HK-2 (cell line): ENCODE measurements around the gene TPX2.

Source experiments
- DNase-seq: peaks from one replicate; pipeline ENCODE4 v3.0.0-alpha.2; 2018; ENCODE audit not compliant: unreplicated experiment

TPX2 gene

GRCh38 chr20:31706607-31707257 lies 32.4 kb upstream of the TPX2 start:
- DNase-seq: no peak

GRCh38 chr20:31707258-31707615 lies 31.9 kb upstream of the TPX2 start:
- no peak for DNase-seq

DNA sequence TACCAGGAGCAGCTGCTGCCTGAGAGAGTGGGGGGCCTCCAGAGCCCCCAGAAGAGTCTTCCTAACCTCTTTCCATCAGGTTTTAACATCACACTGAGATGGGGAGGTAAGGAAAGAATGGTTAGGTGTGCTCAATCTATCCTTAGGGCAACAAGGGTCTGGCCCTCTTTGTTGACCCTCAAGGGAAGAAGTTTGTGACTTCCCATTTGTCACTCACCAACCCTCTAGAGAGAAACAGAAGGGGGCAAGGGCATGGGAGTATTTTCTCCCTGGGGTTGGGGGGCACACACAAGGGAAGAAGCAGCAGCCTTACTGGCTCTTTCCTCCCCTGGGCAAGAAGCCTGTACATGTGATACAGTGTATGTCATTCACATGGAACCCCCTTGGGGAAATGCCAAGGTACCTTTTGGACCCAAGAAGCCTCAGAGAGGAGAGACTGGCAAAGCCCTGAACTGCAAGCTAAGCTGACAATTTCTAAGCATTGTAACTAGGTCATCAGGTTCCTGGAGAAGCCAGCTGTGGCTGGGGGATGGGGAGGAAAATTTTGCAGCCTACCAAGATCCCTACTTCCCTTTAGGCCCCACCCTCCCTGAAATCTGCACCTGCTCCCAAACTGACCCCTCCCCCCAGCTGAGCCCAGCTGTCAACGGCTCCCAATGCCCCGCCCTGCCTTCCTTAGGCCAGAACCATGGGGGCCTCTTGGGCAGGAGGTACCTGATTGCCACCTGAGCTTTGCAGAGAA lies 30.9 kb upstream of the TPX2 start:
- DNase-seq: peak; percentile 4

GRCh38 chr20:31708736-31709534 lies 30.2 kb upstream of the TPX2 start:
- DNase-seq: peak; percentile 1

DNA sequence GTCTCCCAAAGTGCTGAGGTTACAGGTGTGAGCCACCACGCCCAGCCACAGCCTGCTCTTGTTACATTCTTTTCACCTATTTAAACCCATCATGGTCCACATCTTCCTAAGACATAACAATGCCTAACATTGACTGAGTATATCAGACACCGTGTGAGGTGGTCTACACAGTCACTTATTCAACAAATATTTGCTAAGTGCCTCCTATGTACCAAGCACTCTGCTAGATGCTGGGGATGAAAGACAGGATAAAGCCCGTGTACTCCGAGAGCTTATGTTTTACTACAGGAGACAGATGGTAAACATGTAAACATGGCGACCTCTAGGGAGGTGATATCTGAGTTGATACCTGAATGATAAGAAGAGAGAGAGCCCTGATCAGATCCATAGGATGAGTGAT lies 29.2 kb upstream of the TPX2 start:
- no peak for DNase-seq

GRCh38 chr20:31710423-31711108 lies 28.5 kb upstream of the TPX2 start:
- no peak for DNase-seq

DNA sequence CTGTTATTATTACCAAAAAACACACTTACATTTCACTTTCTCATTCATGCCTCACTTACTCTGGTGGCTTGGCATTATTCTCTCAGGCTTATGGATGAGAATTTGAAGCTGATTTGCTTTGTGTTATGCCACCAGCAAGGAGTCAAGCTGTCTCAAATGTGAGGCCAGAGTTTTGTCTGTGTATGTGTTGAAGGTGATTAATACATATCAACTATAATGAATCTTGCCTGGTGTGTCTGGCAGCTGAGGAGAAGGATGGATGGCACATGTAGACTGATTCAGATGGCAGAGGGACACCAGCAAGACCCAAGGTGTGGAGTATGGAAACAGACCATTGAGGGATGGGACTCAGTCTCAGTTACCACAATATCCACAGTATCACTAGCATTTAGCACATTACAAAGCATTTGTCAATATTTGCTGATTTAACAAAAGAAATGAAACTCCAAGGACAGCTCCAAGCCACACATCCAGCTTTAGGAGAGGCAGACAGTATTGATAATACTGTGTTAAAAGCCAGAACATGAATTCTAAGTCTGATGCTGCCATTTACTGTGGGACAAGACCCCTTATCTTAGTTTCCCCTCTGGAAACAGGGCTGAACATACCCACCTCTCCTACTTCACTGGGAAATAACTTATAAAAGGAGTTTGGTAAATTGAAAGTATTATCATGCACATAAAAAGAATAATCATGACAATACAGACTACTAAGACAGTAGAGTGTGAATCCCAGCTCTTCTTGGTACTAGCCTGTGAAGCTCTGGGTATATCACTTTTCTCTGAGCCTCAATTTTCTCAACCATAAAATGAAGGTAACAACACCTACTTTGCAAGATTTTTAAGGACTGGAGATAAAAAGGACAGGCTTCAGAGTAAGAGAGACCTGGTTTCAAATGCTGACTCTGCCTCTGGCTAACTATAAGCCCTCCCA lies 27.6 kb upstream of the TPX2 start:
- DNase-seq: no peak

DNA sequence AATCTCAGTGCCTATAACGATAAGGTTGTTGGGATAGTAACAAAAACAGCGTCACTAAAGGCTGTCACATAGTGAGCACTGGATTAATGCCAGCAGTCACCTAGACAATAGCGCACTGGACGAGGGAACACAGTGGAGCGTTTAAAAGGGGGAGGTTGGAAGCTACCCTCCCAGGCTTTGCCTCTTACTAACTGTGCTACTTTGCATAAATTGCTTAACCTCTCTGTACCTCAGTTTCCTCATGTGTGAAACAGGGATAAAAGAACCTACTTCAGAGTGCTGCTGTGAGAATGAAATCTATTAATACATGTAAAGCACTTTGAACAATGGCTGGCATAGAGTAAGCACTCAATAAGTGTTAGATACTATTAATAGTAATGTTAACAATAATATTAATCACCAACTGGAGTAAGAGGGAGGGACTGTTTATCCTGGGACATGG lies 27.0 kb upstream of the TPX2 start:
- no peak for DNase-seq

DNA sequence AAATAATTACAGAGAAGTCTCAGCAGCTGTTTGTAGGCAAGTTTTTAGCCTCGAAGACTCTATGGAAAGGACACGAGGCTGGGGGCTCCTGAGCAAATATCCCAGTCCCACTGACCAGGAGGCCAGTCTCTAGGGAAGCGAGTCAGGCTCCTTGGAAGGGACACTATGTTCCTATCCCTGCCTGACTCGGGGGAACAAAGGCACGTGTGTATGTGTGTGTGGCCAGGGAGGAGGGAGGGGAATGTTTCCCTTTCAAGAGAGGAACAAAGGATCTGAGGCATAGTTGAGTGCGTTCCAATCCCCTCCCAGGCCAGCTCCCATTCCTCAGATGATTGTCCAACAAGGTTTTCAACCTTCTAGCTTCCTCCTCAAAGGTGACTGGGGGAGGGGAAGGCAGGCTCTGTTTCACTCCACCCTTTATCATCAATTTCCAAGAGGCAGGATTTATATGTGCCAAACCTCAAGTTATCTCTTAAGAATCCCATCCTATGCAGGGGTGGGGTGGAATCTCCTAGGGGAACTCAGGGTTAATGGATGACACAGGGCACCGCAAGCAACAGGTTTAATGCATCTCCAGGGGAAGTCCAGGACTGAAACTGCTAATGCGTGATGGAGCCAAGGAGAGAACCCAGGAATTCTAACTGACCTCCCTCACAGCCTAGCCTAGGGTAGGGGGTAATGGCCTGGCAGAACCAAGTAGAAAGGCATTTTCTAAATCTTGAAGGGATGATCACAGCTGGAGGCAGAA lies 26.4 kb upstream of the TPX2 start:
- DNase-seq: peak; percentile 91

DNA sequence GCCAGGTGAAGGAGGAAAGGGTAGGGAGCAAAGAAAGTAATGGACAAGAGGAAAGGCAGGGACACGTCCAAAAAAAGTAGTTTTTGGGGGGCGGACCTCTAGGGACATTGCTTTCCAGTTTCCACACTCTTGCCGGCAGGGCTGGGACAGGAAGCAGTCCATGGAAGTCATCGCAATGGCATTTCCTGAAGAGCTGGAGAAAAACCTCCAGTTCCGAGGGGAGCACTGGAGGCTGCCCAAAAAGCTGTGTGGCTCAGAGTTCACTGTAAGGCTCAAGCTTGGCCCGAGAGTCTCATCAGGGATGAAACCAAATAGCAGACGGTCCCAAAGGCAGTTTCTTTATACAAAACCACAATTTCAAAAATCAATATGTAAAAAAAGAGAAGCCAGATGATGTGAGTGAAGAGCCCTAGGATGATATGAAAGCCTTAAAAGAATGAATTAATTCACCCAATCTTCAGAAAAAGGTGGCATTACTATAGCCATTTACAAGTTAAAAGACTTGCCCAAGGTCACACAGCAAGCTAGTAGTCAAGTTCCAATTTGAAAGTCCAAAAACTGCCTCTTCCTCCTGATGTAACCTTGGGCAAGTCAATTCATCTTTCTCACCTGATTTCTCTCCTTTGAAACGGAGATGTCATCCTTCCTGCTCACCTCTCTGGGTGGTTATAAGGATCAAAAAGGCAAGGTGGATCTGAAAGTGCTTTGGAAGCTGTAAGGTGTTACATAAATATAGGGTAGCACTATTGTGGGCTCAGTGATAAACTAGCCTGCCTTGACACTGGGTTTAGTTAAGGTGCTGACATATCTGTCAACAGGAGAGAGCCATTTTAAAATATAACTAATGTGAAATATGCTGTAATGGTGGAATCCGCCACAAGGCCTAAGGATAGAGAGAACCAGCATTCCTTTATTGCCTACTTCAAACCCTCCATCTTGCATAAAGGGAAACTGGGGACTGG lies 25.5 kb upstream of the TPX2 start:
- peak; percentile 88 for DNase-seq

DNA sequence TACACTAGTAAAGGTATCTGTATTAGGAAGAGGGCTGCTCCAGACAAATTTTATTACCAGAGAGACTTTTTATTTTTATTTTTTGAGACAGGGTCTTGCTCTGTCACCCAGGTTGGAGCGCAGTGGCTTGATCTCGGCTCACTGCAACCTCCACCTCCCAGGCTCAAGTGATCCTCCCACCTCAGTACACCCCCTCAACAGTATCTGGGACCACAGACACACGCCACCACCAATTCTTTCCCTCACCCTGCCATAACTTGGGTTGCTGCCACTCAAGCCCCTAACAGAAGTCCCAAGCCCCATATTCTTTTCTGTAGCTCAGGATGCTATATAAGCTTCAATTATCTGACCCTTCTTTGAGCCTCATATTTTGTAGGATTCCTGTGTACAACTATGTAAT lies 23.3 kb upstream of the TPX2 start:
- no peak for DNase-seq

DNA sequence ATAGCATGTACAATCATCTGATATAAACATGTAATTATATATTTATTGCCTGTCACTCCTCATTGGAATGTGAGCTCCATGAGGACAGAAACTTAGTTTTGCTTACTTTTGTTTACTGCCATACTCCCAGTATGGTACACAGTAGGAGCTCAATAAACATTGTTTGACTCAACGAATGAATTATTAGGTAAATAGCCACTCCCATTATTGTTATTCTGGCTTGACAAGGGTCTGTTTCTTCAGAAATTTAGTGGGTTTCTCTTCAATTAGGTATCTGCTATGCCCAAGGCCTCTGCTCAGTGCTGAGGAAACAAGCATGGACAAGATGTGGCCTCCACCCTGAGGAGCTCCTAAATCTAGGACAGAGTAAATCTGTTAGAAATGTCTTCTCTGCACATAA lies 22.7 kb upstream of the TPX2 start:
- DNase-seq: no peak

GRCh38 chr20:31716818-31717477 lies 22.1 kb upstream of the TPX2 start:
- DNase-seq: no peak

GRCh38 chr20:31717478-31718201 lies 21.4 kb upstream of the TPX2 start:
- no peak for DNase-seq

DNA sequence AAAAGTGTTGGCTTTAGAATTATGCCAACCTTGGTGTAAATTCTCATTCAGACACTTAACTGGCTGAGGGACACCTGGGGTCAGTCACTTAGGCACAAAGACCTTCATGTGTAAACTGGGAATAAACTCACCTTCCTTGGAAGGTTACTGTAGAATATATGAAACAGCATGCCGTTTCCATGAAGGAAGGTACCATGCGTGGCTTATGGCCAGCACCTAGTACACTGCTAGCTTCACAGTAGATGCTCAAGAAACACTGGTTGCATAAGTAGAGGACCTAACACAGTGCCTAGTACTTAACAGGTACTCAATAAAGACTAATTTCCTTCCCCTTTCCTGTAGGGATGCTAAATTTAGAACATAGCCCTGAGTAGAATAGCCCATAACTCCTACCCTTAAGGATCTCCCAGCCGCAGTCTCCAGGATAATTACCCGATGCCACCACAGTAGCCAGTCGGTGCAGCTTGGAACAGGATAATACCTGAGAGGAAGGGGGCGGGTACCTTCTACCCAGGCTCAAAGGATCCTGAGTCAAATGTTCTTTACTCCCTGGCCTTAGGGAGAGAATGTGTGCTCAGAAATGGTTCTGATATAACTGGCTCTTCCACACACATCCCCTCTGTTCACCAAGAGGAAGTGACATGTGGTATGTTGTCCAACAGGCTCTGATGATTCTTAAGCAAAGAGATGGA lies 20.0 kb upstream of the TPX2 start:
- no peak for DNase-seq

DNA sequence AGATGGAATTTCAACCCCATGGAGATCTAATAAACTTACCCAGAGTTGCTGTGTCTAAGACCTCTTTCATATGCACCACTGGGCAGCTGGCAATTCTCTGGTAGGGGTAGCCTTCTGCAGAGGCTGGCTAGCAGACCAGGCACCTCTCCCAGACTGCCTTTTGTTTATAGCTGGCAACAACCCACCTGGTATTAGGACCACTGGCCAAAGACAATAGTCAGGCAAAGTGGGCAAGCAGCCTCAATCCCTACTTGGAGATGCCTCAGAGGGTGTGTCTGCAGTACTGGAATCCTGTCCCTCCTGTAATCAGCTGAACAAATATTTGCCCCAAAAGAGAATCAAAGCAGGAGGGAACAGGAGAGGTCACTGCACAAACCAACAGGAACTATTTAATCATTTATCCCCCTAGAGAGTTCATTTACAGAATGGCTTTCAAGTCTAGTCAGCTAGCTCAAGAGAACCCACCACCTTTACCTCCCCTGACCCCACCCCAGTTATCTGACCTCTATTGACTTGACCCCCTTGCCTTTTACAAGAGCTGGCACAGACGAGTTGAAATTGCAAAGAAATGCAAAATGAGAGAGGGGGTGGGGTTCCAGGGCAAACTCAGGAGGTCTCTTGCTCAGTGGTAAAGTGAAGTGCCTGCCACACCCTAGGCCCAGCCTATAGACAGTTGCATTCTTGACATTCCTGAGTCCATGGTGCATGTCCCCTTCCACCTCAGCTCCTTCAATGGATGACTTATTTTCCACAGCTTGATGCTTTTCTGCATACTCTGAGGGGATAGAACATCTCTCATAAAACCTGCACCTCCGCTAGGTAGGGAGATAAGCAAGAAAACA lies 19.2 kb upstream of the TPX2 start:
- DNase-seq: peak; percentile 88
